SJCRH30 (cell line): ENCODE measurements around the gene CKMT2. TPM values are rescaled to one million over a fixed set of nuclear protein-coding genes. Genes with fewer than 3 reads are reported as not detected.

Experiments used
- DNase-seq, 2 experiments: peaks; one replicate each; pipeline ENCODE4 v3.0.0-alpha.2; 2015 to 2020
- H3K27ac ChIP-seq: fragments of 250-450 bp; sonication (Bioruptor Pico); 2 replicates; pipeline ENCODE4 v1.5.1; 2020; ENCODE audit warnings: mild to moderate bottlenecking, moderate library complexity
- H3K27me3 ChIP-seq: fragments of 250-450 bp; sonication (Bioruptor Pico); 2 replicates; pipeline ENCODE4 v1.5.1; 2020; ENCODE audit warnings: mild to moderate bottlenecking, moderate library complexity
- H3K36me3 ChIP-seq: fragments of 250-450 bp; sonication (Bioruptor Pico); 2 replicates; pipeline ENCODE4 v1.5.1; 2020; ENCODE audit warnings: mild to moderate bottlenecking, moderate library complexity
- H3K4me1 ChIP-seq: fragments of 250-450 bp; sonication (Bioruptor Pico); 2 replicates; pipeline ENCODE4 v1.5.1; 2020; ENCODE audit warnings: mild to moderate bottlenecking, moderate library complexity
- H3K4me3 ChIP-seq: fragments of 250-450 bp; sonication (Bioruptor Pico); 2 replicates; pipeline ENCODE4 v1.5.1; 2020; ENCODE audit warnings: mild to moderate bottlenecking, moderate library complexity
- H3K9me3 ChIP-seq: fragments of 250-450 bp; sonication (Bioruptor Pico); replicated peaks from 2 replicates; pipeline ENCODE4 v1.5.1; 2020; ENCODE audit warnings: mild to moderate bottlenecking, moderate library complexity
- total RNA-seq: library from RNA; depleted of rRNA; stranded (reverse); fragments of >200 nt; shearing (Covaris generic); gene quantifications from 2 replicates; pipeline ENCODE4 v1.2.3, GENCODE V29; 2014

The CKMT2 gene
- total RNA-seq, 1 experiment from 2014 or later, result not detected

GRCh38 chr5:81234299-81234698, 1.2 kb downstream of the CKMT2 start:
- H3K27me3 ChIP-seq, result no peaks in the 10 kb centered on the region
- no peak overlapping the region for H3K4me3 ChIP-seq
- no peaks in the 10 kb centered on the region for H3K4me1 ChIP-seq
- no peak overlapping the region for H3K27ac ChIP-seq
- H3K36me3 ChIP-seq, result peaks cover 2% of the 10 kb centered on the region; the same call in 1 of the 2 replicates
- H3K9me3 ChIP-seq, result no peaks in the 10 kb centered on the region
- DNase-seq, result no peak

- Histone ChIP-seq H3K4me1 (no peaks in the 10 kb centered on the region), H3K36me3 (peaks cover 2% of the 10 kb centered on the region; the same call in 1 of the 2 replicates), H3K9me3 (no peaks in the 10 kb centered on the region), H3K4me3 (no peak overlapping the region), H3K27me3 (no peaks in the 10 kb centered on the region), H3K27ac (no peak overlapping the region)
- no peak for DNase-seq
Measured at GRCh38 chr5:81234801-81235200, 1.7 kb downstream of the CKMT2 start.

- H3K27ac ChIP-seq, result no peak overlapping the region
- H3K4me1 ChIP-seq, result no peaks in the 10 kb centered on the region
- no peaks in the 10 kb centered on the region for H3K27me3 ChIP-seq
- peaks cover 2% of the 10 kb centered on the region; the same call in 1 of the 2 replicates for H3K36me3 ChIP-seq
- H3K4me3 ChIP-seq, result no peak overlapping the region
- DNase-seq, result no peak
- no peaks in the 10 kb centered on the region for H3K9me3 ChIP-seq
Measured at GRCh38 chr5:81235287-81236072, 2.4 kb downstream of the CKMT2 start.

- peaks cover 2% of the 10 kb centered on the region; the same call in 1 of the 2 replicates for H3K36me3 ChIP-seq
- H3K9me3 ChIP-seq, result no peaks in the 10 kb centered on the region
- no peak for DNase-seq
- H3K4me3 ChIP-seq, result no peak overlapping the region
- H3K27ac ChIP-seq, result no peak overlapping the region
- no peaks in the 10 kb centered on the region for H3K4me1 ChIP-seq
- no peaks in the 10 kb centered on the region for H3K27me3 ChIP-seq
Measured at GRCh38 chr5:81238460-81238859, 5.3 kb downstream of the CKMT2 start.

- no peak for DNase-seq
- H3K27ac ChIP-seq, result no peak overlapping the region
- no peak overlapping the region for H3K4me3 ChIP-seq
- H3K4me1 ChIP-seq, result peaks cover 4% of the 10 kb centered on the region
- H3K27me3 ChIP-seq, result no peaks in the 10 kb centered on the region
- H3K9me3 ChIP-seq, result no peaks in the 10 kb centered on the region
- peaks cover 2% of the 10 kb centered on the region; the same call in 1 of the 2 replicates for H3K36me3 ChIP-seq
Measured at GRCh38 chr5:81239613-81240012, 6.5 kb downstream of the CKMT2 start.

GRCh38 chr5:81241001-81241400, 7.9 kb downstream of the CKMT2 start:
- H3K4me3 ChIP-seq, result no peak overlapping the region
- no peaks in the 10 kb centered on the region for H3K27me3 ChIP-seq
- H3K4me1 ChIP-seq, result peaks cover 18% of the 10 kb centered on the region
- H3K9me3 ChIP-seq, result no peaks in the 10 kb centered on the region
- DNase-seq, result no peak
- H3K36me3 ChIP-seq, result no peaks in the 10 kb centered on the region
- no peak overlapping the region for H3K27ac ChIP-seq

DNA sequence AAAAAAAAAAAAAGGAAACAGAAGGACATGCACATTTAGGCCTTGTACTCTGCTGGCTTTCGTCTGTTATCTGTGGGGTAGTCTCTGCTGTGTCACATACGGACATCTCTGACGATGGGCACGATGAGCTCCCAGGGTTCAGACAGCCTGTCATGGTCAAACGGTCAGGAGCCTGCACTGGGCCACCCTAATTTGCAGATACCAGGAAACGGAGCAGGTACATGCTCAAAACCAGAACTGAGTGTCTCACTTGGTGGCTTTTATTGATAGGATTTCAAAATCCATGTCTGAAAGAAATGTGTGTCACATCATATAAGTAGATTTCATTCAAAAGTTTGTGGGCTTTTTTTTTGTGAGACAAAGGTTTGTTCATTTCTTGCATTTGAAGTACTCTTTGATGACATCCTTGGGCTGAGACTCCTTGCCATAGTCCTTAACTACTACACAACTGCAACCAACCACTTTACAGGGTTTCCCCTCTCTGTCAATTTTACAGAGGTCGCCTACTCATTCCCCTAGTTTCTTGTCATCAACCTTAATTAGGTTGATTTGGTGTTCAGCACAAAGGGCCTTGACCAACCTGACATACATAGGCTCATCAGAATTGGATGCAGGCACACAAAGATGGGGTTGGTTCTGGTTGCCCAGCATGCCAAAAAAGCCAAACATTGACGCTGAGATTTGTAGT, 9.0 kb downstream of the CKMT2 start:
- Histone ChIP-seq H3K4me1 (peaks cover 29% of the 10 kb centered on the region), H3K4me3 (no peak overlapping the region), H3K27ac (no peak overlapping the region), H3K36me3 (no peaks in the 10 kb centered on the region), H3K27me3 (no peaks in the 10 kb centered on the region), H3K9me3 (no peaks in the 10 kb centered on the region)
- no peak for DNase-seq

GRCh38 chr5:81242906-81243436, 9.8 kb downstream of the CKMT2 start:
- H3K27ac ChIP-seq, result no peak overlapping the region
- H3K4me3 ChIP-seq, result no peak overlapping the region
- no peaks in the 10 kb centered on the region for H3K27me3 ChIP-seq
- peaks cover 38% of the 10 kb centered on the region for H3K4me1 ChIP-seq
- no peaks in the 10 kb centered on the region for H3K9me3 ChIP-seq
- no peaks in the 10 kb centered on the region for H3K36me3 ChIP-seq
- DNase-seq, result no peak

- H3K27ac ChIP-seq, result peak overlapping the region; percentile 92
- no peaks in the 10 kb centered on the region for H3K9me3 ChIP-seq
- H3K27me3 ChIP-seq, result no peaks in the 10 kb centered on the region
- no peaks in the 10 kb centered on the region for H3K36me3 ChIP-seq
- H3K4me1 ChIP-seq, result peaks cover 41% of the 10 kb centered on the region
- no peak for DNase-seq
- no peak overlapping the region for H3K4me3 ChIP-seq
Measured at GRCh38 chr5:81244451-81244850, 11.3 kb downstream of the CKMT2 start.

DNA sequence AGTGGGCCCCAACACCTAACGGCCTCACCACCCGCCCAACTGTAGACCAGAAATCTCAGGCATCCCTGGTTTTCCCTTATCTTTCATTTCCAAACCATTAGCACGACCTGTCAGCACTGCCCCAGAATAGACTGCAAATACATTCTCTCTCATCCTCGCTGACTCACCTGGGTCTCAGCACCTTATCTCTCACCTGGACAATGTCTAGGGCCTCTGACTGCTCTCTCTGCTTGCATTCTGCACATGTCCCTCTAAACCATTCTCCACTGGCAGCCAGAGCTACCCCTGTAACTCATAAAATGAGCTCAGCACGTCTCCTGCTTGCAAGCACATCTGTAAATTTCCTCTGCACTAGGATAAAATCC, 12.7 kb downstream of the CKMT2 start:
- H3K36me3 ChIP-seq, result no peaks in the 10 kb centered on the region; the same call in 1 of the 2 replicates
- H3K27me3 ChIP-seq, result no peaks in the 10 kb centered on the region
- DNase-seq, result no peak
- no peaks in the 10 kb centered on the region for H3K9me3 ChIP-seq
- H3K4me1 ChIP-seq, result peaks cover 41% of the 10 kb centered on the region
- H3K27ac ChIP-seq, result peak overlapping the region; percentile 92
- H3K4me3 ChIP-seq, result no peak overlapping the region

DNA sequence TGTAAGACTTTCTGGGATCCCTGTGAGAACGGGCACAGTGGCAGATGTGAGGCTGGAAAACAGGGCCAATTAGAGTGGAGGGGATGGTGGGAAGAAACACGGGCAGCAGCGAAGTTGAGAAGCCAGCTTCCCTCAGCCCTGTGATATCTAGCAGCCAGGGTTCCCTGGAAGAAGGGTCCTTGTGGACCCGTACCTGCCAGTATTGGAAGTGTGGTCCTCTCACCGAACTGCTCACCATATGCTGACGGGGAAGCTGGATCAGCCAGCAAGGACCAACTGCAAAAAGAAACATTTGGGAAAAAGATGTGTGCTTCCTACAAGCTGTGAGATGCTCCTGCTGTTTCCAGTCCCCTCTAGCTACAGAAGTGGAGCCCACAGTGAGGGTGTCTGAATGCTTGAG, 13.6 kb downstream of the CKMT2 start:
- Histone ChIP-seq H3K4me3 (no peak overlapping the region), H3K27me3 (no peaks in the 10 kb centered on the region), H3K27ac (no peak overlapping the region; the same call in 1 of the 2 replicates), H3K9me3 (no peaks in the 10 kb centered on the region), H3K4me1 (peaks cover 41% of the 10 kb centered on the region), H3K36me3 (no peaks in the 10 kb centered on the region; the same call in 1 of the 2 replicates)
- DNase-seq, result no peak

DNA sequence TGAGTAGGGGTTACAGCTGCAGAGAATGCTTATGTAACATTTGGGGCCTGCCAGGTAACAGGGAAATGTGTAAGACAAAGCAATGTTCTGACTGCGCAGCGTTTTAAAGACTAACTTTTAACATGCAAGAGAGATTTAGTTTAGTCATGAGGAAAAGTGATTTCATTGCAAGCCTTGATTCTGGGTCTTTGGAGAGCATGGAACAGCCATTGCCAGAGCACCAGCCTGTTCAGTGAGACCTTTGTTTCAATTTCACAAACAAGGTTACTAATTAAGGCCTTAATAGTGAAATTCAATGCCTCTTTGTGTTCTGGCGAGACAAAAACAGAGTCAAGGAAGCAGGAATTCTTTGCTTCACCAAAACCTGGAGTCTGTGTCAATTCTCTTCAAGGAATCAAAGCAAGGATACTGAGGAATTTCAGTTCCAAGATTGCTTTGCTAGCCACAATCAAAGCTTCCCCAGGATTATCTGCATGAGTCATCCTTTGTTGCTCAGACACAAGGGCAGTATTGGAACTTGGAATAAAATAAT, 14.4 kb downstream of the CKMT2 start:
- Histone ChIP-seq H3K27me3 (no peaks in the 10 kb centered on the region), H3K4me3 (no peak overlapping the region), H3K27ac (no peak overlapping the region), H3K36me3 (no peaks in the 10 kb centered on the region; the same call in 1 of the 2 replicates), H3K9me3 (no peaks in the 10 kb centered on the region), H3K4me1 (peaks cover 41% of the 10 kb centered on the region)
- DNase-seq, result no peak

GRCh38 chr5:81249240-81249639, 16.1 kb downstream of the CKMT2 start:
- H3K27me3 ChIP-seq, result no peaks in the 10 kb centered on the region
- H3K4me1 ChIP-seq, result peaks cover 40% of the 10 kb centered on the region
- H3K27ac ChIP-seq, result no peak overlapping the region
- no peaks in the 10 kb centered on the region for H3K9me3 ChIP-seq
- DNase-seq, result no peak
- no peak overlapping the region for H3K4me3 ChIP-seq
- H3K36me3 ChIP-seq, result no peaks in the 10 kb centered on the region; the same call in 1 of the 2 replicates

DNA sequence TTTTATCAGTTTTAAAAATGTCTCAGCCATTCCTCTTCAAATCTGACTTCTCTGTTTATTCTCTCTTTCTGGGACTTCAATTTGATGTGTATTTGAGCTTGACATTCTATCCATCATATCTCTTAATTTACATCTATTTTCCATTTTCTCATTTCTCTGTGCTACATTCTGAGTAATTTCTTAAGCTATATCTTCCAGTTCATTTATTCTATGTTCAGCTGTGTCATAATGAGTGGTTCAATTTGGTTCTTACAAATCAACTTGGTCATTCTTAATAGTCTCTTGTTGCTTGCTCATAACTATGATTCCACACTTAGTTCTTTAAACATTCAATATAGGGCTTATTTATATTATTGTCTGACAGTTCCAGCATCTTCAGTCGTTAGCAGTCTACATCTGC, 16.9 kb downstream of the CKMT2 start:
- Histone ChIP-seq H3K9me3 (no peaks in the 10 kb centered on the region), H3K36me3 (no peaks in the 10 kb centered on the region; the same call in 1 of the 2 replicates), H3K4me3 (no peak overlapping the region), H3K4me1 (peaks cover 32% of the 10 kb centered on the region), H3K27me3 (no peaks in the 10 kb centered on the region), H3K27ac (no peak overlapping the region)
- no peak for DNase-seq

GRCh38 chr5:81251922-81252321, 18.8 kb downstream of the CKMT2 start:
- no peak for DNase-seq
- H3K27ac ChIP-seq, result no peak overlapping the region
- peaks cover 4% of the 10 kb centered on the region for H3K36me3 ChIP-seq
- no peaks in the 10 kb centered on the region for H3K27me3 ChIP-seq
- H3K4me1 ChIP-seq, result peaks cover 13% of the 10 kb centered on the region
- H3K9me3 ChIP-seq, result no peaks in the 10 kb centered on the region
- H3K4me3 ChIP-seq, result no peak overlapping the region
